GM18868 (cell line): Measurements from ENCODE around the gene FOXD4L1.
"Not testable (repeated sequence)": the region's sequence is repeated elsewhere in the genome, so short reads cannot be mapped to it uniquely, and the experiment has no call there.

ENCODE experiments used
- ATAC-seq: cut with Tn5 transposase; IDR thresholded peaks from one replicate; pipeline ENCODE4 v1.9.1; 2021; ENCODE audit warnings: mild to moderate bottlenecking, moderate library complexity; ENCODE audit not compliant: unreplicated experiment

FOXD4L1 gene

GRCh38 chr2:113521492-113521891 lies 23.0 kb downstream of the FOXD4L1 start:
- not testable (repeated sequence) for ATAC-seq

- ATAC-seq, result not testable (repeated sequence)
Observed at GRCh38 chr2:113524986-113525385, 26.5 kb downstream of the FOXD4L1 start.

DNA sequence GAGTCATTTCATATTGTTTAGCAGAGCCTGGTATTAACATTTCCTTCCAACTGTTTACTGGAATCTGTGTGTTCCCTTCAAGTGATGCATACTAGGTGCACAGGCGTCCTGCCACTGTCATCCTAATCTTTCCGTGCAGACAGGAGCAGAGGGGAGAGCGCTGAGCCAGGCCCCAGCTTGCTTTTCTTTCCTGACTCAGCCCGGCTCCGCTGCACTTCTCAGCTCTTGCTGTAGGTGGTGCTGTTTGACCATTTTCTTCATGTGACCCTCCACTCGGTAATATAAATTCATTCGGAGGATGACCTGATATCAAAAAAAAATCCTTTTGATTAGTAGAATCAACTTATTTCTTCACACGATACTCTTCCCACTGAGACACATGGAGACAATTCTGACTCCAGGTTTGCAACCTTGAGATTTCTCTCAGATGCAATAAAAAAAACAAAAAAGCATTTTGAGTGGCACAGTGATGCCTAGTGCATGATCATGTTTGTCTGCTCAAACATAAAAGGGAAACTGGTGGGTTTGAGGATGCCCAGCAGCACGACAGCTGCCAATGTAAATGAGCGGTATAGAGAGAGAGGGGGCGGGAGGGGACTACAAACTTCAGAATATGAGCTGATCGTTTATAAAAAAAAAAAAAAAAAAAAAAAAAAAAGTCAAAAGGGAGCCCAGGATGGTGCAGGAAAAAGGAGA lies 29.0 kb downstream of the FOXD4L1 start:
- ATAC-seq, result peak; percentile 90

GRCh38 chr2:113528126-113528525 lies 29.7 kb downstream of the FOXD4L1 start:
- not testable (repeated sequence) for ATAC-seq

GRCh38 chr2:113528904-113529303 lies 30.4 kb downstream of the FOXD4L1 start:
- not testable (repeated sequence) for ATAC-seq

DNA sequence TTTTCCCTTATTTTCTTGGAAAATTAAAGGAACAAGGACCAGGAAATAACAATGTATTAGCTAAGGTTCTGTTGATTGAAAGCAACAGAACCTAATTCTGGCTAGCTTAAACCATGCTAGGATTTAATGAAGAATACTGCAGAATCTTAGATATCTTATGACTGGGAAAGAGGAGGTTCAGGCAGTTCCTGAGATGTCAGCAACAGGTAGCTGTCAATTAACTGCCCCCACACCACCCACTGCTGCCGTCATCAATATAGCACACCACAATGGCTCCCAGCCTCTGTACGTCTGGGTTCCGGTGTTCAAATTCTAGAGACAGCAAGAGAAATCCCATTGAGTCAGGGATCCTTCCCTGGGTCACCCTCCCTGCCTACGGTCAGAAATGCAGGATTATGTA lies 34.5 kb downstream of the FOXD4L1 start:
- not testable (repeated sequence) for ATAC-seq

DNA sequence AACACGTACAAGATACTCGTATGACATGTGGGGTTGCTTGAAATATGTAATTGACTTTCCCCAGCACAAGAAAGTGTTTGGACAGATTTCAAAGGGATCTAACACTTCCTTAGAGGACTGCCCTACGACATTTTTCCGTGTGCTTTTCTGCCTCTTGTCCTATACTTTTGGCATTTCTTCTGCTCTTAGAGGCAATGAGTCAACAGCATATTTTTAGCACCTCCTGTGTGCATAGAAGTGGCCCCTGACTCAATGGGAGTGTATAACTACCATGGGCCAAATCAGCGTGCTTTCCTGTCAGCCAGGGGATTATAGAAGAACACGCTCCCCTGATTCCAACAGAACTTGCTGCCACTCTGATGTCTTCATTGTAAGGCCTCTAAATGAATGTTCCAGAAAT lies 38.1 kb downstream of the FOXD4L1 start:
- not testable (repeated sequence) for ATAC-seq

GRCh38 chr2:113540834-113541203 lies 42.4 kb downstream of the FOXD4L1 start:
- ATAC-seq, result not testable (repeated sequence)

GRCh38 chr2:113541204-113541975 lies 42.9 kb downstream of the FOXD4L1 start:
- not testable (repeated sequence) for ATAC-seq

- ATAC-seq, result not testable (repeated sequence)
Observed at GRCh38 chr2:113541976-113542485, 43.6 kb downstream of the FOXD4L1 start.

GRCh38 chr2:113542529-113542928 lies 44.1 kb downstream of the FOXD4L1 start:
- not testable (repeated sequence) for ATAC-seq
